Superior temporal gyrus (tissue), 1 donor: ENCODE data around the gene FGD6.
A peak's percentile ranks its signal among the peaks of the same experiment; 100 is the strongest.
"Not testable (repeated sequence)": the region's sequence is repeated elsewhere in the genome, so short reads cannot be mapped to it uniquely, and the experiment has no call there.

Source experiments
- DNase-seq: peaks from one replicate; pipeline ENCODE4 v3.0.0-alpha.2; 2016; ENCODE audit errors: extremely low spot score

FGD6 gene

GRCh38 chr12:95217377-95218149, at the start of gene FGD6, which contains the start of gene VEZT:
FGD6 (minus strand) TSS chr12:95217467; CDS start chr12:95217240, 227 bp downstream.
VEZT (plus strand) TSS chr12:95217807; CDS start chr12:95217851, 44 bp downstream.
- DNase-seq: peak; percentile 100

- DNase-seq: no peak
Measured at GRCh38 chr12:95266254-95266653, 49.0 kb upstream of the FGD6 start.

GRCh38 chr12:95265765-95266164, 48.5 kb upstream of the FGD6 start:
- DNase-seq: no peak

- DNase-seq: no peak
Measured at GRCh38 chr12:95262808-95263207, 45.5 kb upstream of the FGD6 start.

GRCh38 chr12:95261109-95261508, 43.8 kb upstream of the FGD6 start:
- DNase-seq: no peak

- DNase-seq: no peak
Measured at GRCh38 chr12:95259368-95259767, 42.1 kb upstream of the FGD6 start.

GRCh38 chr12:95258803-95259202, 41.5 kb upstream of the FGD6 start:
- DNase-seq: no peak

GRCh38 chr12:95258151-95258550, 40.9 kb upstream of the FGD6 start:
- DNase-seq: no peak

GRCh38 chr12:95257541-95257940, 40.3 kb upstream of the FGD6 start:
- DNase-seq: no peak

GRCh38 chr12:95253386-95253785, 36.1 kb upstream of the FGD6 start:
- no peak for DNase-seq

GRCh38 chr12:95248604-95249360, 31.5 kb upstream of the FGD6 start:
- DNase-seq: no peak

GRCh38 chr12:95248095-95248494, 30.8 kb upstream of the FGD6 start:
- DNase-seq: no peak

- no peak for DNase-seq
Measured at GRCh38 chr12:95244350-95244749, 27.1 kb upstream of the FGD6 start.

GRCh38 chr12:95243497-95244183, 26.4 kb upstream of the FGD6 start:
- DNase-seq: no peak

GRCh38 chr12:95241761-95242506, 24.7 kb upstream of the FGD6 start:
- DNase-seq: no peak

GRCh38 chr12:95241138-95241537, 23.9 kb upstream of the FGD6 start:
- DNase-seq: not testable (repeated sequence)

GRCh38 chr12:95240556-95240955, 23.3 kb upstream of the FGD6 start:
- no peak for DNase-seq

- not testable (repeated sequence) for DNase-seq
Measured at GRCh38 chr12:95239835-95240234, 22.6 kb upstream of the FGD6 start.

- no peak for DNase-seq
Measured at GRCh38 chr12:95239216-95239615, 21.9 kb upstream of the FGD6 start.

- no peak for DNase-seq
Measured at GRCh38 chr12:95238150-95238549, 20.9 kb upstream of the FGD6 start.

GRCh38 chr12:95237315-95237714, 20.0 kb upstream of the FGD6 start:
- DNase-seq: no peak

- DNase-seq: not testable (repeated sequence)
Measured at GRCh38 chr12:95235621-95236020, 18.4 kb upstream of the FGD6 start.
